ENCODE measurements around the gene TTC39A. TPM values are rescaled to one million over a fixed set of nuclear protein-coding genes. Genes with fewer than 3 reads are reported as not detected.
A peak's percentile ranks its signal among the peaks of the same experiment; 100 is the strongest.

The TTC39A gene
- total RNA-seq, 2 experiments from 2014 or later, result not detected

DNA sequence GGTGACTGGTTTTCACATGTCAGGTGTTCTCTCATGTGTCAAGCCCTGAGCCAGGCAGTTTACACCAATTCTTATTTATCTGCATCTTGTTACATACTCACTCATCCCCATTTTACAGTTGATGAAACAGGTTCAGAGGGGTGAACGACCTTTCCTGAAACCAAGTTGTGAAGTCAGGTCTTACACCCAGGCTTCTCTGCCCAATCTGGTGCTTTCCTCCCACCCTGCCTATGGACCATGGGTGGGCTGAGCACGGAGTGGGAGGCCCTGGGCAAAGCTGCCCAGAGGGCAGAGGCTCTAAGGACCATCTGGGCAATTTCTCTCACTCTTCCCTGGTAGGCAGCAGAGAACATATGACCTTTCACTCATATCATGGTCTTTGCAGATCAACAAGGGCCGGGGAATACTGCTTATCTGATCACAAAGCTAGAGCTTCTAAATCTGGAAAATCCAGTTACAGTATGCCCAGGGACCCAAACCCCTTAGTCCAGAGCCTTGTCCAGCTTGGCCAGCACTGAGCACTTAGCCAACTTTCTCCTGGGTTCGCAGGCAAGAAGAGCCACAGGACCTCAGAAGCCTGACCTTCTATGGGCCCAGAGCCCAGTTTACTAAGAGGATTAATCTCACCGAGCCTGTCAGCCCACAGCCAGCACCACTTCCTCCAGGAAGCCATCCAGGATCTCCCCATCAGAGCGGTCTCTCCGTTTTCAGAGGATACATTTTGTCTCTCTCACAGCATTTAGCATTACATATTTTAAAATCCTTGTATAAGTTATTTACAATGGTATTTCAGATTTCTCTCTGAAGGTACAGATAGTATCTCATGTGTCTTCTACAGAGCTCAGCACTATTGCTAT is 16.0 kb upstream of the TTC39A start:
- CTCF ChIA-PET, result no interaction called here
- Mint-ChIP-seq H3K36me3 (ENCODE audit: low read depth) (no peaks in the 10 kb centered on the region), H3K27ac (no peak overlapping the region), H3K4me1 (peaks cover 7% of the 10 kb centered on the region), H3K9me3 (no peaks in the 10 kb centered on the region), H3K27me3 (peaks cover 31% of the 10 kb centered on the region), H3K4me3 (no peak overlapping the region)
- POLR2A ChIA-PET, result interaction anchor here (1.0 kb wide), 1 partner anchor 533 kb away, joined by 3 read pairs; no protein-coding TSS in a partner anchor
- no peak for DNase-seq

DNA sequence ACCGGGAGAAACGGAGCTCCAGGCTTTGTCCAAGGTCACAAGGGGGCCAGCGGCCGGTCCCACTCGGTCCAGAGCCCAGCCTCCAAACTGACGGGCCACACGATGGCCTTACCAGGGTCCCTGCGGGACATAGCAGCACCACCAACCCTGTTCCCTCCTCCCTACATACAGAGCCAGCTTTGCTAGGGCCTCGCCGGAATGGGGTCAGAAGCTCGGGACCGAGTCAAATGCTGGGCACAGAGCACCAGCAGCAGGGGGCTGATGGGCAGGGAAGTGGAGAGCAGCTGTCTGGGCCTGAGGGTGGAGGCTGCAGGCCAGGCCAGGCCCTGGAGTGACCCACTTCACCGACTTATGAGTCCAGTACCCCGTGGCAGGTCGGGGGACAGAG is 14.9 kb upstream of the TTC39A start:
- Mint-ChIP-seq H3K27ac (no peak overlapping the region), H3K36me3 (ENCODE audit: low read depth) (no peaks in the 10 kb centered on the region), H3K9me3 (no peaks in the 10 kb centered on the region), H3K4me3 (no peak overlapping the region), H3K27me3 (peaks cover 31% of the 10 kb centered on the region), H3K4me1 (peaks cover 9% of the 10 kb centered on the region)
- POLR2A ChIA-PET, result interaction anchor here (1.0 kb wide), 1 partner anchor 534 kb away, joined by 3 read pairs; no protein-coding TSS in a partner anchor
- no peak for DNase-seq
- CTCF ChIA-PET, result no interaction called here

DNA sequence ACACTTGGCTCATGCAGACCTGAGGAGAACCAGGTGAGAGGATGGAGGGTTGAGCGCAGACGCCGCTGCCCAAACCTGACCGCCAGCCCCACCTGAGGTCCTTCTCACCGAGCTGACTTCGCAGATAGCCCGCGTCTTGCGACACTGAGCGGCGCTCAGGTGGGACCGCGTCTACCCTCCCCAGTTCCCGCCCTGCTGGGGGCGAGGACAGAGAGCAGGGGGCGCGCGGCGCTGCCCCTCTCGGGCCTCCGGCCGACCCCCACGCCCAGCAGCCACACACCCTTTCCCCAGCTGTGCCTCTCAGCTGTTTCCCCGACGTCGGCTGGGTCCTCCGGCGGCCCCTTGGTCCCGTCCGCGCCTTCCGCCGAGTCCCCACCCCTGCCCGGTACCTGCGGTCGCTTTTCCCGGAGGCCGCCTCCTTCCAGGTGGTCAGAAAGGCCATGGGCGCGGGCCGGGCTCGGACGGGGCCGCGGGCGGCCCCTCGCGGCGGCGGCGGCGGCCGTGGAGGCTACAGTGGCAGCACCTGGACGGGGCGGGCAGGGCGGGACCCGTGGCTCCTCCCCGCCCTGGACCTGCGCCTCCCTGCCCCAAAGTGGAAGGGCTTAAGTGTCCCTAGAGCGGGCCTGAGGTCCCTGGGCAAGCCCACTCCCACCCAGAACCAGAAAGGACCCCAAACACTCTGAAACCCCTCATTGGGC is 14.4 kb upstream of the TTC39A start:
- ChIA-PET CTCF (no interaction called here), POLR2A (no interaction called here)
- no peak for DNase-seq
- Mint-ChIP-seq H3K27me3 (peaks cover 31% of the 10 kb centered on the region), H3K4me1 (peaks cover 9% of the 10 kb centered on the region), H3K27ac (no peak overlapping the region), H3K9me3 (no peaks in the 10 kb centered on the region), H3K4me3 (no peak overlapping the region), H3K36me3 (ENCODE audit: low read depth) (no peaks in the 10 kb centered on the region)

DNA sequence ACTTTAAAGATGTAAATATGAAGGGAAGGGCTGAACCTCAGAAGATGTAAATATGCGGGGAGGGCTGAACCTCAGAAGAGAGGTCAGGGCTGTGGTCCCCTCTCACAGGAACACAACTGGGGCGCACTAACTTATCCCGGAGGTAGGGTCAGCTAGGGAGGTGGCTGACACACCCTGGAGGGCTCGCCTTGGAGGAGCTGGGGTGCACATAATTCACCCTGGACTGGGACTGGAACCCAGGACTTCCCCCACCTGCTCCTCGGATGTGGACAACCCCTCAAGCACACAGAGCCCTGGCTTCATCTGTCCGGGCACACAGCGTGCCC is 13.9 kb upstream of the TTC39A start:
- CTCF ChIA-PET, result no interaction called here
- POLR2A ChIA-PET, result no interaction called here
- no peak for DNase-seq
- peaks cover 9% of the 10 kb centered on the region for H3K4me1 Mint-ChIP-seq
- H3K27ac Mint-ChIP-seq, result no peak overlapping the region
- H3K27me3 Mint-ChIP-seq, result peaks cover 31% of the 10 kb centered on the region
- H3K4me3 Mint-ChIP-seq, result no peak overlapping the region
- H3K36me3 Mint-ChIP-seq (ENCODE audit: low read depth), result no peaks in the 10 kb centered on the region
- H3K9me3 Mint-ChIP-seq, result no peaks in the 10 kb centered on the region

DNA sequence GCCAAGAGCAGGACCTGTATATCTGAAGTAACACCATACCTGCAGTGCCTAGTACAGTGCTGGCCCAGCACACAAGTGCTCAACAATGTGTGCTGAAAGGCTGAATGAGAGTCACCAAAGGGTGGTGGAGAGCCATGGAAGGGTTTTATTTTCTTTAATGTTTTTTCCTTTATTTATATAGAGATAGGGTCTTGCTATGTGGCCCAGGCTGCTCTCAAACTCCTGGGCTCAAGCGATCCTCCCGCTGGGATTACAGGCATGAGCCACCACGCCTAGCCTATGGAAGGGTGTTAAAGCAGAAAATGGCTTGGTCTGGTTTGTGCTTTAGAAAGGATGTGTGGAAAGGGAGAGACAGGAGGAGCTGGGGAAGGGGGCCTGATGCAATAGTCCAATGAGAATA is 13.3 kb upstream of the TTC39A start:
- H3K36me3 Mint-ChIP-seq (ENCODE audit: low read depth), result no peaks in the 10 kb centered on the region
- CTCF ChIA-PET, result no interaction called here

DNA sequence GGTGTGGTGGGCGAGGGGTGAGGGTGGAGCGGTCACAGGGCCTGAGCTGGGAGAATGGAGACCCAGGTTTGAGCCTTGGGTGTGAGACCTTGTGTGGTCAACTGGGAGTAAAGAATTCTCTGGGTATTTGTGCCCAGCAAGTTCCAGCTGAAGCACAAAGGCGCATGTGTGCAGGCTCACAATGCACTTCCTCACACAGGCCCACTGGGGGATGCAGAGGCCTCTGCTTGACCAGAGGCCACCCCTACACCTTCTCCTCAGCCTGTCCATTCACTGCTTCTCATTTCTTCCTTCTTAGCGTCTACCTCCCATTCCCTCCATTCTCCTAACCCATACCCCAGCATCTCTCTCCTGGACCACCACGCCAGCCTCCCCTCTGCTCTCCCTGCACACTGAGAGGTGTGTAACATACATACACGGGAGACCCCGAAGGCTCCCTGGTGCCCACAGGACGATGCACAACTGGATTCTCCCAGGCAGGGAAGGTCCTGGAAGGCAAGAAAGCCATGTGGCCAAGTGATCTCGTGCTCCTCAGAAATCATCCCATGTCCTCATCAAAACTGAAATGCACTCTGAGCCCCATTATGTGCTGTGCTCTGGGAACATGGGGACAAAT is 12.3 kb upstream of the TTC39A start:
- CTCF ChIA-PET, result no interaction called here
- no peak overlapping the region for H3K4me3 Mint-ChIP-seq
- H3K27ac Mint-ChIP-seq, result no peak overlapping the region
- H3K4me1 Mint-ChIP-seq, result peaks cover 9% of the 10 kb centered on the region
- peaks cover 33% of the 10 kb centered on the region for H3K27me3 Mint-ChIP-seq
- POLR2A ChIA-PET, result no interaction called here
- no peaks in the 10 kb centered on the region for H3K36me3 Mint-ChIP-seq (ENCODE audit: low read depth)
- no peak for DNase-seq
- no peaks in the 10 kb centered on the region for H3K9me3 Mint-ChIP-seq

More for the DNA sequence above, 13.3 kb upstream of the TTC39A start:
- Mint-ChIP-seq H3K4me1 (peaks cover 9% of the 10 kb centered on the region), H3K27ac (no peak overlapping the region), H3K9me3 (no peaks in the 10 kb centered on the region), H3K27me3 (peaks cover 31% of the 10 kb centered on the region), H3K4me3 (no peak overlapping the region)
- POLR2A ChIA-PET, result no interaction called here
- DNase-seq, result no peak

DNA sequence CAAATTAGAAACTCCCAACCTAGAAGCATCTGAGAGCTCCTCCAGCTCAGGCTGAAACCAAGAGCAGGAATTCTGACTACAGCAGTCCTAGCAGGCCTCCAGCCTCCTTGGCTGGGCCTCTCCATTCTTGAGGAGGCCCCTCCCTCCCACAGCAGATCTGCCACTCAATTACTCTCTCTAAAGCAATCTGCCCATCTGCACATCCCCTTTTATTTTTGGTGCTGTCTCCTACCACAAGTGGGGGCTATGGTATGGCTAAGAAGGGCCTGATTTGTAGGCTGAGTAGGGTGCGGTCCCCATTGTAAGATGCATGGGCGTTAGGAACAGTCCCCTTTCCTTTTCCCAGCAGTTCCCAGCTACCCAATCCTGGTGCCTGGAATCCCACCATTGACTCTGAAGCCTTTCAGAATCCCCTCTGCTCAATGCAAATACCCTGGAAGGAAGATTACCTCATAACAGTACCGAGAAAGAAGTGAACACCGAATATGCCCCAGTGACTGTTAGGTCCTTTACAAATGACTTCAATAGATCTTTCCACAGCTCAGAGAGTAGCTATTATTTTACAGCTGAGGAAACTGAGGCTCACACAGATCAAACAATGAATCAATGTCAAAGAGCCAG is 11.6 kb upstream of the TTC39A start:
- H3K27me3 Mint-ChIP-seq, result peaks cover 33% of the 10 kb centered on the region
- H3K4me1 Mint-ChIP-seq, result peaks cover 9% of the 10 kb centered on the region
- DNase-seq, result no peak
- CTCF ChIA-PET, result no interaction called here
- H3K9me3 Mint-ChIP-seq, result no peaks in the 10 kb centered on the region
- POLR2A ChIA-PET, result interaction anchor here (0.6 kb wide), 1 partner anchor 1887 kb away, joined by 3 read pairs; no protein-coding TSS in a partner anchor
- H3K4me3 Mint-ChIP-seq, result no peak overlapping the region
- H3K27ac Mint-ChIP-seq, result no peak overlapping the region
- H3K36me3 Mint-ChIP-seq (ENCODE audit: low read depth), result no peaks in the 10 kb centered on the region

DNA sequence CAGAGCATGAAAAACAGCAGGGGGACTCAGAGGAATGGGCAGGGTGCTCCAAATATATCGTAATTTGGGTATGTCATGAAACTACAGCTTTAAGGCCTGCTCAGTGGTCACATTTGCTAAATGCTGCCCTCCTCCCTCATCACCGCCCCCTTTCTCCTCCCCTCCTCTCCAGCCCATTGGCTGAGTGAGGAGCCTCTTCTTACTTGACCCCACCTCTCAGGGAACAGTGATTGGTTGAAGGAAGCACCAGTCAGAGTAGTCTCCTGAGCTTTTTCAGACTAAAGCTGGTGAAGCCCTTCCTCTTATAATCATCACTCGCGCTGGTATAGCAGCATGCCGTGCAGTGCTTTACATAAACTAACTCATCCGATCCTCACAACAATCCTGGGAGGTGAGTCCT is 10.0 kb upstream of the TTC39A start:
- peaks cover 23% of the 10 kb centered on the region for H3K27me3 Mint-ChIP-seq
- CTCF ChIA-PET, result no interaction called here

DNA sequence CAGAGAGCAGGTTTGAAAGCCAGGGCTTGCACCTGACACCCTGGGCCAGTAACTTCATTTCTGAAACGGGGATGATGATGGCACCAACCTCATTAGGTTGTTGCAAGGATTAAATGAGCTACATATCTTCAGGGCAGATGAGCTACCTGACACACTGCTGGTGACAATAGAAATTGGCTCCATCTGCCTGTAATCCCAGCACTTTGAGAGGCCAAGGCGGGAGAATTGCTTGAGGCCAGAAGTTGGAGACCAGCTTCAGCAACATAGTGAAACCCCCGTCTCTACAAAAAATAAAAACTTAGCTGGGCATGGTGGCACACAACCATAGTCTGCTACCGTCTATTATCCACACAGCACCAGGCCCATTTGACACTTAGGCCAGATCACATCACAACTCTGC is 6.3 kb upstream of the TTC39A start:
- Mint-ChIP-seq H3K4me3 (no peak overlapping the region), H3K36me3 (ENCODE audit: low read depth) (no peaks in the 10 kb centered on the region), H3K9me3 (no peaks in the 10 kb centered on the region), H3K4me1 (peaks cover 1% of the 10 kb centered on the region), H3K27ac (no peak overlapping the region), H3K27me3 (peaks cover 5% of the 10 kb centered on the region)
- no peak for DNase-seq
- CTCF ChIA-PET, result interaction anchor here (0.5 kb wide), 1 partner anchor 1241 kb away, joined by 3 read pairs; no protein-coding TSS in a partner anchor
- POLR2A ChIA-PET, result no interaction called here

More for the DNA sequence above, 10.0 kb upstream of the TTC39A start:
- Mint-ChIP-seq H3K36me3 (ENCODE audit: low read depth) (no peaks in the 10 kb centered on the region), H3K27ac (no peak overlapping the region), H3K4me1 (peaks cover 9% of the 10 kb centered on the region), H3K4me3 (no peak overlapping the region), H3K9me3 (no peaks in the 10 kb centered on the region)
- no peak for DNase-seq
- POLR2A ChIA-PET, result no interaction called here

DNA sequence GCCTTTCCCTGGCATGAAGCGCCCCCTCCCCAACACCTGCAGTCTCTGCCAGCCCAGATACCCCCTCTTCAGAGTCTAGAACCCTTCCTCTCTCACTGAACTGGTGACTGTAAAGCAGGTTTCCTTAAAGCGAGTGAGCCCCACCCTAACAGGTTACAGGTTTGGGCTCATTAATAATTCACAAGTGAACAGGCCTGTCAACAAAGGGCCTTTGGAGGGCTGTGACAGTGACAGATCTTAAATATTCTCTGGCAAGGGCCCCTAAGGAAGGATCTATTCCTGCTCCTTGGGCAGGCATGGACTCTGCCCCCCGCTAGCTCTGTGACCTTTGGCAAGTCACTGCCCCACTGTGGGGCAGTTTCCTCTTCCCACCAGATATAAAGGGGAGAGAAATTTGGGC is 5.6 kb upstream of the TTC39A start:
- Mint-ChIP-seq H3K27me3 (peaks cover 12% of the 10 kb centered on the region), H3K4me3 (no peak overlapping the region), H3K36me3 (ENCODE audit: low read depth) (peaks cover 2% of the 10 kb centered on the region), H3K4me1 (peaks cover 4% of the 10 kb centered on the region), H3K9me3 (no peaks in the 10 kb centered on the region), H3K27ac (no peak overlapping the region)
- CTCF ChIA-PET, result interaction anchor here (0.5 kb wide), 1 partner anchor 1242 kb away, joined by 3 read pairs; no protein-coding TSS in a partner anchor
- no peak for DNase-seq
- POLR2A ChIA-PET, result no interaction called here

DNA sequence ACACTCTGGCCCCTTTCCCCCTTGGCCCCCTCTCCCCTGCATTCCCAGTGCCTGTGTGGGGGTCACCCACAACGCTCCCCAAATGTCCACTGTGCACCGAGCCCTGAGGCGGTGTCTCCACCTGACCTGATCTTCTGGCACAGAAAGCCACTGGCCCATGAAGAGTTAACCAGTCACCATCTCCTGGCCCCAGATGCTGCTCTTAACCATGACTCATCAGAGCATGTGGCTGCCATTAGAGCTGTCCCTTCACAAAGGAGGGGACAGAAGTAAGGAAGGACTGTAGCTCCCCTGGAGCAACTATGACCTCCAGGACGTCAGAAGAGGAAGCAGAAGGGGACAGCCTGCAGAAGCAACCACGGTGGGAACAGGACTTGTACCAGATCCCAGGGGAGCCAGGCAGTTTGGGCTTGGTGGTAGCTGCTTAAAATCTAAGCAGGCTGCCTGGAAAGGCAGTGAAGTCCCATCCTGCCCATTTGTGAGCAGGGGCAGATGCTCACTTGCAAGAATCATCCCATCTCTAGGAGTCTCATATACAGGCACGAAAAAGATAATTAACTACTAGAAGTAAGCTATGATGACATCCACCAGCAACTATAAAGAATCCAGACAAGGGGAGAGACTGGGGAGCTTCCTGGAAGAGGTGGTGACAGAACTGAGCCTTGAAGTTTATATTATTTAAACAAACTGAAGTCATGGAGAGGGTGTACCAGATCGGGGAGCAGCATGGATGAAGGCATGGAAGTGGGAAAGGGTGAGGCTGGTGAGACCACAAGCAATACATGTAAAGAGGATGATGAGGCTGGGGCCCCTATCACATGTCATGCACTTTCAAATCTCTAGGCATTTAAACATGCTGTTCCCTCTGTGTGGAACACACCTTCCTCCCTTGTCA is 1.1 kb upstream of the TTC39A start:
- Mint-ChIP-seq H3K36me3 (ENCODE audit: low read depth) (peaks cover 2% of the 10 kb centered on the region), H3K4me1 (peaks cover 10% of the 10 kb centered on the region), H3K27me3 (peaks cover 35% of the 10 kb centered on the region), H3K4me3 (peak overlapping the region; percentile 54), H3K27ac (no peak overlapping the region), H3K9me3 (no peaks in the 10 kb centered on the region)
- no peak for DNase-seq
- POLR2A ChIA-PET, result interaction anchor here (0.9 kb wide), 1 partner anchor 187 kb away, joined by 3 read pairs; the partner anchor contains the start of gene EPS15
- CTCF ChIA-PET, result interaction anchor here (1.2 to 1.6 kb wide), 3 partner anchors 35 to 438 kb away, joined by 3 to 4 read pairs (median 3); no protein-coding TSS in a partner anchor

All from activated CD4-positive, alpha-beta memory T cell treated with anti-CD3 and anti-CD28 coated beads, Interleukin-2, amount 10 ng/mL, durations not matched to agents 7 days and 5 days (primary cell).